H9 (cell line): Measurements from ENCODE around the gene ZHX3. TPM values are rescaled to one million over a fixed set of nuclear protein-coding genes. Genes with fewer than 3 reads are reported as not detected.

Experiments used
- DNase-seq: peaks from one replicate; pipeline ENCODE4 v3.0.0-alpha.2; 2017
- H2AFZ ChIP-seq: one replicate; pipeline ENCODE4 v1.6.1; 2013; ENCODE audit warnings: mild to moderate bottlenecking, low read length, control low read depth, moderate library complexity
- H2AK5ac ChIP-seq: 2 replicates; pipeline ENCODE4 v1.6.1; 2013; ENCODE audit warnings: low read length, control low read depth, mixed read lengths; ENCODE audit not compliant: insufficient read length
- H2BK120ac ChIP-seq: one replicate; pipeline ENCODE4 v1.6.1; 2013; ENCODE audit warnings: low read depth, mild to moderate bottlenecking, low read length, control low read depth, inconsistent platforms; ENCODE audit not compliant: poor library complexity, severe bottlenecking
- H2BK12ac ChIP-seq: 2 replicates; pipeline ENCODE4 v1.6.1; 2013; ENCODE audit warnings: low read length, control low read depth, mixed read lengths, low read depth; ENCODE audit not compliant: insufficient read length
- H2BK15ac ChIP-seq: 2 replicates; pipeline ENCODE4 v1.6.1; 2013; ENCODE audit warnings: low read depth, low read length, control low read depth
- H2BK20ac ChIP-seq: one replicate; pipeline ENCODE4 v1.6.1; 2013; ENCODE audit warnings: low read depth, mild to moderate bottlenecking, low read length, control low read depth, inconsistent platforms; ENCODE audit not compliant: poor library complexity, severe bottlenecking
- H2BK5ac ChIP-seq: 2 replicates; pipeline ENCODE4 v1.6.1; 2013; ENCODE audit warnings: low read length, control low read depth, mixed read lengths; ENCODE audit not compliant: insufficient read length
- H3K14ac ChIP-seq: 2 replicates; pipeline ENCODE4 v1.6.1; 2013; ENCODE audit warnings: low read length, control low read depth; ENCODE audit not compliant: insufficient read depth
- H3K18ac ChIP-seq: 2 replicates; pipeline ENCODE4 v1.6.1; 2013; ENCODE audit warnings: low read depth, mild to moderate bottlenecking, mixed read lengths, low read length, control low read depth; ENCODE audit not compliant: insufficient read length
- H3K23ac ChIP-seq: 2 replicates; pipeline ENCODE4 v1.6.1; 2013; ENCODE audit warnings: low read length, control low read depth, mixed read lengths, low read depth; ENCODE audit not compliant: insufficient read length
- H3K23me2 ChIP-seq: 2 replicates; pipeline ENCODE4 v1.6.1; 2013; ENCODE audit warnings: low read depth, mild to moderate bottlenecking, mixed read lengths, low read length, control low read depth; ENCODE audit not compliant: insufficient read length, poor library complexity, severe bottlenecking
- H3K27ac ChIP-seq: 2 replicates; pipeline ENCODE4 v1.5.1; 2013; ENCODE audit warnings: low read length, control low read depth, mixed read lengths, low read depth; ENCODE audit not compliant: insufficient read length
- H3K27me3 ChIP-seq: 2 replicates; pipeline ENCODE4 v1.6.1; 2013; ENCODE audit warnings: low read length, control low read depth, inconsistent platforms; ENCODE audit not compliant: insufficient read depth
- H3K4ac ChIP-seq: 2 replicates; pipeline ENCODE4 v1.6.1; 2013; ENCODE audit warnings: low read depth, mild to moderate bottlenecking, control low read depth, inconsistent platforms, low read length, moderate library complexity
- H3K4me1 ChIP-seq: 2 replicates; pipeline ENCODE4 v1.6.1; 2013; ENCODE audit warnings: low read length, control low read depth, inconsistent platforms; ENCODE audit not compliant: insufficient read depth
- H3K4me2 ChIP-seq: 2 replicates; pipeline ENCODE4 v1.6.1; 2013; ENCODE audit warnings: low read length, control low read depth, mixed read lengths; ENCODE audit not compliant: insufficient read length, insufficient read depth
- H3K56ac ChIP-seq: 2 replicates; pipeline ENCODE4 v1.6.1; 2013; ENCODE audit warnings: low read depth, mild to moderate bottlenecking, mixed read lengths, low read length, control low read depth; ENCODE audit not compliant: insufficient read length
- H3K79me1 ChIP-seq: 2 replicates; pipeline ENCODE4 v1.6.1; 2013; ENCODE audit warnings: low read depth, mild to moderate bottlenecking, moderate library complexity, low read length, control low read depth, inconsistent platforms; ENCODE audit not compliant: insufficient read depth, poor library complexity, severe bottlenecking
- H3K79me2 ChIP-seq: 2 replicates; pipeline ENCODE4 v1.6.1; 2013; ENCODE audit warnings: low read length, control low read depth, inconsistent platforms; ENCODE audit not compliant: insufficient read depth
- H3K9ac ChIP-seq: 2 replicates; pipeline ENCODE4 v1.6.1; 2013; ENCODE audit warnings: low read length, control low read depth, mixed read lengths; ENCODE audit not compliant: insufficient read length; ENCODE audit errors: extremely low read depth
- H3K9me3 ChIP-seq: one replicate; pipeline ENCODE4 v1.6.1; 2013; ENCODE audit warnings: low read depth, low read length, inconsistent platforms; ENCODE audit not compliant: control insufficient read depth
- H3T11ph ChIP-seq: one replicate; pipeline ENCODE4 v1.6.1; 2013; ENCODE audit warnings: mild to moderate bottlenecking, low read length, control low read depth, inconsistent platforms
- H4K20me1 ChIP-seq: one replicate; pipeline ENCODE4 v1.6.1; 2013; ENCODE audit not compliant: control insufficient read depth, insufficient read length, insufficient read depth
- H4K5ac ChIP-seq: 2 replicates; pipeline ENCODE4 v1.6.1; 2013; ENCODE audit warnings: low read depth, mild to moderate bottlenecking, mixed read lengths, low read length, control low read depth; ENCODE audit not compliant: insufficient read length
- H4K8ac ChIP-seq: replicated peaks from 2 replicates; pipeline ENCODE4 v1.6.1; 2013; ENCODE audit warnings: low read length, control low read depth, mixed read lengths, low read depth; ENCODE audit not compliant: insufficient read length
- H4K91ac ChIP-seq: 2 replicates; pipeline ENCODE4 v1.6.1; 2013; ENCODE audit warnings: low read depth, mild to moderate bottlenecking, moderate library complexity, mixed read lengths, low read length, control low read depth; ENCODE audit not compliant: insufficient read length
- H3K27ac Mint-ChIP-seq, 3 experiments: 2 replicates in 2 of 3; 3 replicates in 1 of 3; pipeline ENCODE4 v1.8.0; 2020 to 2021; ENCODE audit warnings: mixed read lengths in 3 of 3, mild to moderate bottlenecking in 1 of 3, moderate library complexity in 1 of 3
- H3K27me3 Mint-ChIP-seq: 2 replicates; pipeline ENCODE4 v1.8.0; 2021; ENCODE audit warnings: low read depth, mild to moderate bottlenecking, moderate library complexity, mixed read lengths
- H3K36me3 Mint-ChIP-seq, 3 experiments: 2 replicates in 2 of 3; 3 replicates in 1 of 3; pipeline ENCODE4 v1.8.0; 2020 to 2021; ENCODE audit warnings: low read depth in 3 of 3, mixed read lengths in 3 of 3; ENCODE audit not compliant: insufficient read depth in 1 of 3
- H3K4me1 Mint-ChIP-seq, 2 experiments: 2 replicates each; pipeline ENCODE4 v1.8.0; 2020; ENCODE audit warnings: mixed read lengths in 2 of 2
- H3K4me3 Mint-ChIP-seq, 2 experiments: 2 replicates in 1 of 2; 3 replicates in 1 of 2; pipeline ENCODE4 v1.8.0; 2020 to 2021; ENCODE audit warnings: mild to moderate bottlenecking in 2 of 2, mixed read lengths in 2 of 2, moderate library complexity in 1 of 2
- H3K9me3 Mint-ChIP-seq, 2 experiments: 2 replicates in 1 of 2; 3 replicates in 1 of 2; pipeline ENCODE4 v1.8.0; 2020; ENCODE audit warnings: mild to moderate bottlenecking in 2 of 2, mixed read lengths in 2 of 2, moderate library complexity in 1 of 2
- CTCF ChIP-seq: fragments of 200-600 bp; sonication (generic); conservative IDR thresholded peaks from 3 replicates; pipeline ENCODE4 v1.8.0; 2021; ENCODE audit warnings: antibody characterized with exemption, mild to moderate bottlenecking
- WGBS: extraction: QIAGEN DNeasy Blood & Tissue Kit; methylation state at CpG from one replicate; pipeline ENCODE4 v1.1.7; 2013; ENCODE audit warnings: missing lambda C conversion rate, low lambda C conversion rate, mixed read lengths; ENCODE audit not compliant: insufficient read length; ENCODE audit errors: extremely low coverage; 5-methylcytosine and 5-hydroxymethylcytosine counted together
- total RNA-seq: library from RNA; stranded (reverse); gene quantifications from 2 replicates; pipeline ENCODE4 v1.2.1, GENCODE V29; 2021

The ZHX3 gene
- total RNA-seq, 1 experiment from 2014 or later = 4.4 TPM

GRCh38 chr20:41160686-41161085 is 156.8 kb downstream of the ZHX3 start:
- Histone ChIP-seq H2AFZ (no peak overlapping the region), H4K8ac (no peak overlapping the region), H3K18ac (no peak overlapping the region), H3K23ac (no peak overlapping the region), H3K14ac (no peak overlapping the region), H2BK5ac (no peak overlapping the region), H3K27ac (no peak overlapping the region), H4K91ac (no peak overlapping the region), H3K4ac (no peak overlapping the region), H3K27me3 (no peaks in the 10 kb centered on the region), H4K5ac (no peak overlapping the region), H3T11ph (no peak overlapping the region), H4K20me1 (peaks cover 2% of the 10 kb centered on the region), H3K79me2 (peaks cover 17% of the 10 kb centered on the region; the same call in 1 of the 2 replicates), H2BK120ac (no peak overlapping the region), H2BK12ac (no peak overlapping the region), H3K9me3 (no peaks in the 10 kb centered on the region), H2BK20ac (no peak overlapping the region), H3K4me2 (no peak overlapping the region), H3K4me1 (peaks cover 2% of the 10 kb centered on the region; the same call in 1 of the 2 replicates), H2AK5ac (no peak overlapping the region), H3K9ac (no peak overlapping the region), H3K79me1 (peaks cover 11% of the 10 kb centered on the region), H3K56ac (no peak overlapping the region), H3K23me2 (no peaks in the 10 kb centered on the region), H2BK15ac (no peak overlapping the region)
- H3K27me3 Mint-ChIP-seq = no peaks in the 10 kb centered on the region
- no peaks in the 10 kb centered on the region for H3K9me3 Mint-ChIP-seq
- peaks cover 21 to 27% of the 10 kb centered on the region in 2 experiments for H3K4me1 Mint-ChIP-seq
- TF ChIP-seq CTCF = no peak
- H3K4me3 Mint-ChIP-seq = no peak overlapping the region
- 0 out of 7 replicates have a peak overlapping the region, but pooled peaks of 1 of the 3 experiments have one; percentile 1 for H3K27ac Mint-ChIP-seq
- peaks cover 46 to 58% (median 58%) of the 10 kb centered on the region in 3 experiments for H3K36me3 Mint-ChIP-seq
- WGBS = no CpG with 5 or more reads among the region's 2 CpGs
- DNase-seq = no peak
